ENCODE results near the gene HJV.
A peak's percentile ranks its signal among the peaks of the same experiment; 100 is the strongest.

HJV gene

GRCh38 chr1:145992502-145992936 lies 29.0 kb downstream of the HJV start:
- DNase-seq = no peak

GRCh38 chr1:145991735-145992412 lies 29.7 kb downstream of the HJV start:
- no peak for DNase-seq

DNA sequence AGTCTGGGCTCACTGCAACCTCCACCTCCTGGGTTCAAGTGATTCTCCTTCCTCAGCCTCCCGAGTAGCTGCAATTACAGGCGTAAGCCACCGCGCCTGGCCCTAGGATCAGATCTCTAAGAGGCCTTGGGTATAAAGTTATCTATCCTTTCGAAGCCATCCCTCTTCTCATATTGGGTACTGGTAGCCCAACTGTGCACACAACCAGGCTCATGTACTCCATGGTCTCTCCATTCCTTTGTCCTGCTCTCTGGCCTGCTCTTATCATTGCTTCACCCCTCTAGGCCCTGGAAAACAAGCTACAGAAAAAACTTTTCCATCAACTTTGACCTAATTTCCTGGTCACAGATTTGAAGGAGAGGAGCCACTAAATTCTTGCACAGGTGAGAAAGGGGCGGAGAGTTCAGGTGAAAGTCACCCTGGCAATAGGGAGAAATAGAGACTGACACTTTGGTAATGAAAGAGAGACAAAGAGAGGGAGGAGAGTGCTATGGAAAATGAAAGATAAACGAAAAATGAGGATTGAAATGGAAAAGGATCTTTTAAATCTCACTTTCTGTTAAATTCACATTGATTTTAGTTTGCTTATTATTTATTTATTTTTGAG lies 31.2 kb downstream of the HJV start:
- peak; percentile 16 for DNase-seq

GRCh38 chr1:145988773-145989172 lies 32.8 kb downstream of the HJV start:
- peak; percentile 31 for DNase-seq

DNA sequence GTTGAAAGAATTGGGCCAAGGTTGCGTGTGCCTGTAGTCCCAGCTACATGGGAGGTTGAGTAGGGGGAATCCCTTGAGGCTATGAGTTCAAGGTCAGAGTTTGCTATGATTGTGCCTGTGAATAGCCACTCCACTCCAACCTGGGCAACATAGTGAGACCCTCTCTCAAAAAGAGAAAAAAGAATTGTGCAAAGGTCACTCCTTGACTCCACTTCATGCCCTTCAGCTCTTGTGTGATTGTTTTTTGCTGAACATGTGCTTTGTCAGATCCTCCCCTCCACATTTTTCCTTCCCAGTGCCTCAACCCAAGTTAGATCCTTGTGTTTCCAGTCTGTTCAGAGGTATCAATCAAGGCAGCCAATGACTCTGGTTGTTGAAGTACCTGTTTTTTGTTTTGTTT lies 33.6 kb downstream of the HJV start:
- DNase-seq = no peak

- DNase-seq = no peak
Measured at GRCh38 chr1:145986551-145986950, 35.0 kb downstream of the HJV start.

GRCh38 chr1:145985502-145986439 lies 35.8 kb downstream of the HJV start:
- DNase-seq = no peak

DNA sequence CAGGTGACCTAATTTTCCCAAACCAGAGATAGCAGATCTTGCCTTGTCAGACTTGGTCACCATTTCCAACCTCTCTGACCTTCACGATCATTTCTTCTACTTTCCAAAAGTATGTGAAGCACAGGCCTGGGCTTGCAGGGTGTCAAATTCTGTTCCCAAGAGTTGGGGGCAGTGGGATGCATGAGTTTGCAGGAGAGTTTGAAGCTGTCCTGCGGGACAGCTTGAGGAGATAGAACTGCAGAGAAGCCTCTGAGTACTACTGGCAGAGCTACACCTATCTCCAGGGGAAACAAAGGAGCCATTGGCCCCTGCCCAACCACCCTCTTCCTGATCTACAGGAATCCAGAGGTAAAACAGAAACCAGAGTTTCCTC lies 36.4 kb downstream of the HJV start:
- no peak for DNase-seq

- DNase-seq = peak; percentile 65
Measured at GRCh38 chr1:145983960-145984830, 37.3 kb downstream of the HJV start.

GRCh38 chr1:145983206-145983675 lies 38.3 kb downstream of the HJV start:
- DNase-seq = no peak

- no peak for DNase-seq
Measured at GRCh38 chr1:145982010-145982723, 39.4 kb downstream of the HJV start.

DNA sequence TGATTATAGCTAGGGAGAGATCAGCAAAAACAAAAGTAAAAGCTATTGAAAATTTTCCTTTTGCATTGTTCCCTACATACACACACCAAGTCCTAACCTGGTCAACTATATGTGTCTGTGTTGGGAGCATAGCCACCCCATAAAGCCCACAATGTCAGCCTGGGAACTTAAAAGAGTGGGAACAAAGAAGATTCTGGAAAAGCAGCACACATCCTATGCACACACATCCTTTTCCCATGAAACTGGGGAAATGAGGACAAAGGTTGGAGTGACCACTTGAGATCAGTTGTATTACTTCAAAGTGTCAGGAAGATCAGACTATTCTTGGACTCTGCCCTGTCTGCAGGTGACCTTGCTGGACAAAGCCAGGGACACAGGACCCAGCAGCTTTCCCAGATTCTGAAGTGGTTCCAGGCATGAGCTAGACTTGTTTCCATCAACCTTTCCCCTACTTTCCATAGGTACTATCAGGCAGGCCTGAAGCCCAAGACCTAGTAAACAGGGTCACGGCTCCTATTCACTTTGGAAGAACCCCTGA lies 41.0 kb downstream of the HJV start:
- no peak for DNase-seq

- DNase-seq = peak; percentile 41
Measured at GRCh38 chr1:145979746-145980456, 41.6 kb downstream of the HJV start.

DNA sequence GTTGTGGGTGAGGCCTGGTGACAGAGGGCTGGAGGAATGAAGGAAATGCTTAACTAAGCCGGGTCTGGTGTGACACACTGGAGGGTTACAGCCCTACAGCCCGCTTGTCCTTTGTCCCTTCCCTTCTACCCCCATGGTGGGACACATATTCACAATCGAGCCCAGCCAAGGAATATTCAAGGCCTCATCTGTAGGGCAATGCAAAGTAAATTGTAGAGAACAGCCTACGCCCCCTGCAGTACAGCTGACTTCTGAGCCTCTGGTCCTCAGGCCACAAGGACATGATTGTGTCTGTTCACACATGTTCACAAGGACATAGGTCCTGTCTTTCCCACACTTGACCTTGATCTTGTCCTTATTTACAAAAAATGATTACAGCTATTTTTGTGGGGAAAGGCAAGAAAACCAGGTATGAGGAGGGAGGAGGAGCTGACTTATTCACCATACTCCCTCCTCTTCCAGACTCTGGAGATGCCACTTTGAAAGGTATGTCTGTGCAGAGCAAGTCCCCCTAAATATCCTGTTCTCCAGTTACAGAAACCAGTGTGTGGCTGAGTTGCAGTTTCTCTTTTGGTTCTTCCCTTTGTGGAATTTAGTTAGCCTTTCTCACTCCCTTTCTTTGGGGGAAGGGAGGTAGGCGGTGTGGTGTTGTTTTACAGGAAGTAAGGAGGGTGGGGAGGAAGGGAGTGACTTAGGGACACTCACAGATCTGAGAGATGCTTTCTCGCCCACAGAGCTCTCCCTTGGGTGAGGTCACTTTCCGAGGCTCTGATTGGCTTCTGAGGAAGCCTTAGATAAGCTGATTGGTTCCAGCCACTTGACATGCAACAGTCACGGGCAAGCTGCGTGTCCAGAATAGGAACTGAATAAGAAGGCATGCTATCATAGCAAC lies 42.4 kb downstream of the HJV start:
- DNase-seq = peak; percentile 79

- DNase-seq = no peak
Measured at GRCh38 chr1:145978471-145978853, 43.1 kb downstream of the HJV start.

GRCh38 chr1:145977486-145978470 lies 43.8 kb downstream of the HJV start:
- peak; percentile 84 for DNase-seq

DNA sequence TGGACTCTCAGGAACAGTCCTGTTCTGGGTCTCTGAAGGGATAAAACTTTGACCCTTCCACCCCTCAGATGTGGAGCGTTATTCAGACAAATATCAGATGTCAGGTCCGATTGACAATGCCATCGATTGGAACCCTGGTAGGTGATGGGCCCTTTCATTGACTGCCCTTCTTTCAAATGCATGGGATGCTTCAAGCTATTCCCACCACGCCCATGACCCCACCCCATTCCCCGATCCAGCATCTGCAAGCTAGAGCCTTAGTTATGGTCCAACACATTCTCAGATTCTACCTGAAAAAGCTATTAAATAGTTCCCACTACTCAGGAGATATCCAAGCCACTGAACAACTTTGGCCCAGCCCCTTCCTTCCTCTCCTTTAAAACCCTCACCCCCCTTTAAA lies 44.5 kb downstream of the HJV start:
- no peak for DNase-seq

- DNase-seq = no peak
Measured at GRCh38 chr1:145975216-145975615, 46.3 kb downstream of the HJV start.

DNA sequence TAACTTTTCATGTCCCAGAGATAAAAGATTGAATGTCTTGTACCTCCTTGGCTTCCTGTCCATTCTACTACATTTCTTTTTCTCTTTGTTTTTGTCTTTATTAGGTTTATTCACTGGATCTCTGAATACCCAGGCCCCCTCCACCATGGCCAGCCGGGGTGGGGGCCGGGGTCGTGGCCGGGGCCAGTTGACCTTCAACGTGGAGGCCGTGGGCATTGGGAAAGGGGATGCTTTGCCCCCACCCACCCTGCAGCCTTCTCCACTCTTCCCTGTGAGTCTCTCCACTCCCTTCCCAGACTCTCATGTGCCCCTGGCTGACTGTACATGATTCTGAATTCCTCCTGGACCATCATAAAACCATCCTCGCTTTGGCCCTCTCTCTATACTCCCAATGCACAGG lies 46.8 kb downstream of the HJV start:
- DNase-seq = no peak
